Measurements from ENCODE around the gene JARID2. TPM values are rescaled to one million over a fixed set of nuclear protein-coding genes. Genes with fewer than 3 reads are reported as not detected.

Gene JARID2
- total RNA-seq, 1 donor from 2014 or later, result 43.9 TPM

GRCh38 chr6:15451738-15452137, 205.9 kb downstream of the JARID2 start:
- DNase-seq (ENCODE audit: extremely low spot score, unreplicated experiment), result no peak
- H3K36me3 Mint-ChIP-seq, result peaks cover 34% of the 10 kb centered on the region
- H3K9me3 Mint-ChIP-seq, result no peaks in the 10 kb centered on the region
- H3K27ac Mint-ChIP-seq, result no peak overlapping the region
- H3K27me3 Mint-ChIP-seq, result no peaks in the 10 kb centered on the region
- TF ChIP-seq CTCF (conservative IDR thresholded peaks at IDR 0.05), result no peak
- H3K4me3 Mint-ChIP-seq, result no peak overlapping the region
- H3K4me1 Mint-ChIP-seq (ENCODE audit: unreplicated experiment), result peaks cover 28% of the 10 kb centered on the region

- no peaks in the 10 kb centered on the region for H3K9me3 Mint-ChIP-seq
- H3K4me3 Mint-ChIP-seq, result no peak overlapping the region
- H3K27ac Mint-ChIP-seq, result no peak overlapping the region
- peaks cover 34% of the 10 kb centered on the region for H3K36me3 Mint-ChIP-seq
- TF ChIP-seq CTCF (conservative IDR thresholded peaks at IDR 0.05), result no peak
- H3K4me1 Mint-ChIP-seq (ENCODE audit: unreplicated experiment), result peaks cover 28% of the 10 kb centered on the region
- no peak for DNase-seq (ENCODE audit: extremely low spot score, unreplicated experiment)
- no peaks in the 10 kb centered on the region for H3K27me3 Mint-ChIP-seq
Observed at GRCh38 chr6:15452182-15452941, 206.5 kb downstream of the JARID2 start.

- H3K4me1 Mint-ChIP-seq (ENCODE audit: unreplicated experiment), result peaks cover 27% of the 10 kb centered on the region
- peaks cover 34% of the 10 kb centered on the region for H3K36me3 Mint-ChIP-seq
- H3K9me3 Mint-ChIP-seq, result no peaks in the 10 kb centered on the region
- H3K27me3 Mint-ChIP-seq, result no peaks in the 10 kb centered on the region
- H3K27ac Mint-ChIP-seq, result no peak overlapping the region
- no peak overlapping the region for H3K4me3 Mint-ChIP-seq
- TF ChIP-seq CTCF (conservative IDR thresholded peaks at IDR 0.05), result no peak
- no peak for DNase-seq (ENCODE audit: extremely low spot score, unreplicated experiment)
Observed at GRCh38 chr6:15453186-15453585, 207.3 kb downstream of the JARID2 start.

- Mint-ChIP-seq H3K4me1 (ENCODE audit: unreplicated experiment) (peaks cover 29% of the 10 kb centered on the region), H3K27me3 (no peaks in the 10 kb centered on the region), H3K27ac (no peak overlapping the region), H3K36me3 (peaks cover 34% of the 10 kb centered on the region), H3K9me3 (no peaks in the 10 kb centered on the region), H3K4me3 (no peak overlapping the region)
- no peak for DNase-seq (ENCODE audit: extremely low spot score, unreplicated experiment)
- no peak for TF ChIP-seq CTCF (conservative IDR thresholded peaks at IDR 0.05)
Observed at GRCh38 chr6:15453622-15454021, 207.8 kb downstream of the JARID2 start.

GRCh38 chr6:15456422-15456821, 210.6 kb downstream of the JARID2 start:
- Mint-ChIP-seq H3K27me3 (no peaks in the 10 kb centered on the region), H3K36me3 (peaks cover 30% of the 10 kb centered on the region), H3K4me3 (no peak overlapping the region), H3K4me1 (ENCODE audit: unreplicated experiment) (peaks cover 37% of the 10 kb centered on the region), H3K27ac (peak overlapping the region; percentile 52), H3K9me3 (no peaks in the 10 kb centered on the region)
- no peak for DNase-seq (ENCODE audit: extremely low spot score, unreplicated experiment)
- TF ChIP-seq CTCF (conservative IDR thresholded peaks at IDR 0.05), result no peak
